Measurements from ENCODE around the gene INPP5D. TPM values are rescaled to one million over a fixed set of nuclear protein-coding genes. Genes with fewer than 3 reads are reported as not detected.

INPP5D gene
- total RNA-seq = 1 to 10 TPM in 1 of 2 donors, under 1 TPM in 1; 0.66 to 3.0 TPM
- polyA plus RNA-seq (2013, experiment 1 of 2) = 4.5 TPM
- polyA plus RNA-seq (2013, experiment 2 of 2) = 3.7 TPM
- long read RNA-seq, experiment 1, partial matches to known transcripts = 1 of 1 reads
- long read RNA-seq, experiment 1, other reads (novel, unspliced or antisense) = 0 of 1 reads
- long read RNA-seq, experiment 2 = 0 reads
- long read RNA-seq, experiment 3, partial matches to known transcripts = 5 of 5 reads
- long read RNA-seq, experiment 3, other reads (novel, unspliced or antisense) = 0 of 5 reads
- long read RNA-seq, experiment 4 = 0 reads

DNA sequence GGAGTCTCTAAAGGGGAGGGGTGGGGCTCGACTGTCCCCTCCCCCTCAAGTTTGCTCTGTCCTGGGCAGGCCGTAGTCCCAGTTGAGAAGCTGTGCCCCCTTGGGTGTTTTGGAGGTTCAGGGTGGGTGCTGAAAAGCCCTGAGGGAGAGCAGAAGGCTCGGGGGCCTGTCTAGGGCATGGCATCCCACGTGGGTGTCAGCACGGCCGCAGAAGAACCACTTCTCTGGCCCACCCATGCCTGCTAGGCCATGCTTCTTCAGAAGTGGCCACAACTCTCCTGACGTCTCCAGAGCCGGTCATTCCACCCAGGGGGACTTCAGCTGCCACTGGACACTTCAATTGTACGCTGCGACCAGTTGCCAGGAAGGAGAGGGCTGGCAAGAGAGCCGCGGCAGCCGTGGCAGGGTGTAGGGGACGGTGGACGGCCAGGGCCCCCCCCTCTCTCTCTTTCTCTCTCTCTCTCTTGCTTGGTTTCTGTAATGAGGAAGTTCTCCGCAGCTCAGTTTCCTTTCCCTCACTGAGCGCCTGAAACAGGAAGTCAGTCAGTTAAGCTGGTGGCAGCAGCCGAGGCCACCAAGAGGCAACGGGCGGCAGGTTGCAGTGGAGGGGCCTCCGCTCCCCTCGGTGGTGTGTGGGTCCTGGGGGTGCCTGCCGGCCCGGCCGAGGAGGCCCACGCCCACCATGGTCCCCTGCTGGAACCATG is at the start of gene INPP5D:
Gene INPP5D (plus strand): TSS at position 546 of the 704 bp plus-strand sequence. CDS start 137 bp downstream, at position 683.
- WGBS, 2 experiments (ENCODE audit: insufficient coverage in 1 of 2, insufficient read length in 1 of 2) = 84 to 85% methylated on average over 13 to 26 of the region's 26 CpGs

DNA sequence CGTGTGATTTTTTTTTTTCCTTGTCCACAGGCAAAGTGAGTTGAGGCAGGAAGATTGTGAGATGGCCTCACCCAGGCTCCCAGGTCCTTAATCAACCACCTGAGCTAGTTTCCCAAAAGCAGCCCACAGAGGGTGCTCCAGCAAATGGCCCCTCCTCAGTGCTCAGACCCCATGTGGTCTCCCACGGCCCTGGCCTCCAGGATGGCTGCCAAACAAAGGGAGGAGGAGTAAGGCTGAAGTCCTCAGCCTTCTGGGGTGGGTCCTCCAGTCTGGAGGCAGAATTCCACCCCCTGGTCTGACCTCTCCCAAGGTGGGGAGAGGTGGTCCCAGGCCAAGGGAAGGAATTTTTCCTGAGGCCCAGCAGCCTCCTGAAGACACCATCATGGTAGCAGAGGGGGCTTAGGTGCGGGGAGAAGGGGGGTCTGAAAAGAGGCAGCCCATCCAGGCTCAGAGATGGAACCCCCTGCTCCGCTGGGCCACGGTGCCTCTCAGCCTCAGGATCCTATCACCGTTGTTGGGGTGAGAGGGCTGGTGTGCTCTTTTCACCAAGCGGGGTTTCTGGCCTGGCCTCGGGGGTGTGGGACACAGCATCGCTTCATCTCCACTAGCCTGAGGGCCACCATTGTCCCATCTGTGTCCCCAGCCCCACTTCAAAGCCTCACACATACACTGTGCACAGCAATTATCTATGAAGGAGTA is 49.4 kb upstream of the INPP5D start:
- peak; percentile 34 for DNase-seq
- H3K4me3 Mint-ChIP-seq = no peak overlapping the region
- no peaks in the 10 kb centered on the region for H3K9me3 Mint-ChIP-seq
- Histone ChIP-seq H3K27me3 (ENCODE audit: control insufficient read depth, insufficient read depth, low read length, poor library complexity, severe bottlenecking) (no peaks in the 10 kb centered on the region), H3K9me3 (ENCODE audit: control insufficient read depth, low read length) (no peaks in the 10 kb centered on the region), H3K27ac (ENCODE audit: low read depth, low read length) (no peak overlapping the region), H3K4me1 (ENCODE audit: control insufficient read depth, insufficient read depth, low read length) (no peaks in the 10 kb centered on the region), H3K9ac (ENCODE audit: extremely low read depth, low read length, poor library complexity, severe bottlenecking) (no peak overlapping the region), H3K4me3 (ENCODE audit: low read length) (no peak overlapping the region), H3K36me3 (ENCODE audit: control insufficient read depth, insufficient read depth, low read length) (no peaks in the 10 kb centered on the region)
- H3K27me3 Mint-ChIP-seq (ENCODE audit: insufficient read depth) = peaks cover 5% of the 10 kb centered on the region
- no peak overlapping the region for H3K27ac Mint-ChIP-seq
- H3K4me1 Mint-ChIP-seq = no peaks in the 10 kb centered on the region
- 88 to 98% methylated on average over 5 to 9 of the region's 9 CpGs for WGBS, 2 experiments (ENCODE audit: insufficient coverage in 1 of 2, insufficient read length in 1 of 2)
- TF ChIP-seq, protein P1, sequence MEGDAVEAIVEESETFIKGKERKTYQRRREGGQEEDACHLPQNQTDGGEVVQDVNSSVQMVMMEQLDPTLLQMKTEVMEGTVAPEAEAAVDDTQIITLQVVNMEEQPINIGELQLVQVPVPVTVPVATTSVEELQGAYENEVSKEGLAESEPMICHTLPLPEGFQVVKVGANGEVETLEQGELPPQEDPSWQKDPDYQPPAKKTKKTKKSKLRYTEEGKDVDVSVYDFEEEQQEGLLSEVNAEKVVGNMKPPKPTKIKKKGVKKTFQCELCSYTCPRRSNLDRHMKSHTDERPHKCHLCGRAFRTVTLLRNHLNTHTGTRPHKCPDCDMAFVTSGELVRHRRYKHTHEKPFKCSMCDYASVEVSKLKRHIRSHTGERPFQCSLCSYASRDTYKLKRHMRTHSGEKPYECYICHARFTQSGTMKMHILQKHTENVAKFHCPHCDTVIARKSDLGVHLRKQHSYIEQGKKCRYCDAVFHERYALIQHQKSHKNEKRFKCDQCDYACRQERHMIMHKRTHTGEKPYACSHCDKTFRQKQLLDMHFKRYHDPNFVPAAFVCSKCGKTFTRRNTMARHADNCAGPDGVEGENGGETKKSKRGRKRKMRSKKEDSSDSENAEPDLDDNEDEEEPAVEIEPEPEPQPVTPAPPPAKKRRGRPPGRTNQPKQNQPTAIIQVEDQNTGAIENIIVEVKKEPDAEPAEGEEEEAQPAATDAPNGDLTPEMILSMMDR (conservative IDR thresholded peaks at IDR 0.05) = no peak
- H3K36me3 Mint-ChIP-seq (ENCODE audit: low read depth) = no peaks in the 10 kb centered on the region

More for the DNA sequence above, at the start of gene INPP5D:
- Mint-ChIP-seq H3K4me3 (no peak within 1 kb of the TSS), H3K27ac (no peak within 1 kb of the TSS), H3K4me1 (no peaks in the 10 kb centered on the region), H3K27me3 (ENCODE audit: insufficient read depth) (peaks cover 8% of the 10 kb centered on the region), H3K9me3 (no peaks in the 10 kb centered on the region), H3K36me3 (ENCODE audit: low read depth) (no peaks in the 10 kb centered on the region)
- TF ChIP-seq, protein P1 (conservative IDR thresholded peaks at IDR 0.05) = no peak
- Histone ChIP-seq H3K9me3 (ENCODE audit: control insufficient read depth, low read length) (no peaks in the 10 kb centered on the region), H3K4me3 (ENCODE audit: low read length) (no peak within 1 kb of the TSS), H3K9ac (ENCODE audit: extremely low read depth, low read length, poor library complexity, severe bottlenecking) (no peak within 1 kb of the TSS), H3K27me3 (ENCODE audit: control insufficient read depth, insufficient read depth, low read length, poor library complexity, severe bottlenecking) (no peaks in the 10 kb centered on the region), H3K4me1 (ENCODE audit: control insufficient read depth, insufficient read depth, low read length) (peaks cover 4% of the 10 kb centered on the region), H3K36me3 (ENCODE audit: control insufficient read depth, insufficient read depth, low read length) (no peaks in the 10 kb centered on the region), H3K27ac (ENCODE audit: low read depth, low read length) (no peak within 1 kb of the TSS)
- DNase-seq = no peak

DNA sequence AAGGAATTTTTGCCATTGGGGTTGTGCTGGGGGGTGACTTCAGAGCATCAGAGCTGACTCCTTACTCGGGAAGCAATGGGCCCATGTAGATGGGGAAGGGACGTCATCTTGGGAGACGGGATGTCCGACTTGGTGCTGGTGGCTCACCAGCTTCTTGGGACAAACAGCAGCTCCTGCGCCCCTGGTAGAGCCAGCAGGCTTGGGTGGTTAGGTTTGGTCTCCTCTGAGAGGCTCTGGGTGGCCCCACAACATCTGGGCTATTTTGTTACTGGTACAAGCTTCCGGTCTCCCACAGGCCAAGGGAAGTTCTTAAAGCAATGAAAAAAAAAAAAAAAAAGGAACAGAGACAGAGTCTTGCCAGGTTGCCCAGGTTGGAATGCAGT is 48.9 kb upstream of the INPP5D start:
- DNase-seq = peak; percentile 18
- no peaks in the 10 kb centered on the region for H3K9me3 ChIP-seq (ENCODE audit: control insufficient read depth, low read length)
- no peaks in the 10 kb centered on the region for H3K27me3 ChIP-seq (ENCODE audit: control insufficient read depth, insufficient read depth, low read length, poor library complexity, severe bottlenecking)
- Mint-ChIP-seq H3K9me3 (no peaks in the 10 kb centered on the region), H3K27me3 (ENCODE audit: insufficient read depth) (peaks cover 10% of the 10 kb centered on the region), H3K4me1 (no peaks in the 10 kb centered on the region), H3K27ac (no peak overlapping the region), H3K4me3 (no peak overlapping the region), H3K36me3 (ENCODE audit: low read depth) (no peaks in the 10 kb centered on the region)
- no peak overlapping the region for H3K4me3 ChIP-seq (ENCODE audit: low read length)
- WGBS, 2 experiments (ENCODE audit: insufficient coverage in 1 of 2, insufficient read length in 1 of 2) = 83 to 93% methylated on average over 2 to 6 of the region's 6 CpGs
- no peak overlapping the region for H3K27ac ChIP-seq (ENCODE audit: low read depth, low read length)
- no peaks in the 10 kb centered on the region for H3K36me3 ChIP-seq (ENCODE audit: control insufficient read depth, insufficient read depth, low read length)
- no peaks in the 10 kb centered on the region for H3K4me1 ChIP-seq (ENCODE audit: control insufficient read depth, insufficient read depth, low read length)
- TF ChIP-seq, protein P1 (conservative IDR thresholded peaks at IDR 0.05) = no peak
- no peak overlapping the region for H3K9ac ChIP-seq (ENCODE audit: extremely low read depth, low read length, poor library complexity, severe bottlenecking)
